ENCODE data around the gene ATP2A2.

DNA sequence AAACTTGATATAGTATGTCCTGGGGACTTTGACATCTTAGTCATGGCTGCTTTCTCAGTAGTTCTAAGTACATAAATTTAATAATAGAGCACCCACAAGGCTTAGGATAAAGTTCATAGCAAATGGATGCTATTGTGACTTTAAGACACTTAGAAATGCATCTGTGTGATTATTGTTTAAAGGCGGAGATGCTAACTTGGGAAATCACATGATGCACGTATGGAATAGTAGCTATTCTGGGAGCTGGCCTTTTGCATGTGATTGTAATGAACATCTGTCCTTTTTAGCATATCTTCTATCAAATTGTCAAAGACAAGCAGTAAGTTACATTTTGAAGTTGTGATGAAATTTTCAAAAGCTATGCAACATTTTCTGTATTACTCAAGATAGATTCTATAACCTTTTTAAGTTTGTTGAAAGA lies 46.7 kb upstream of the ATP2A2 start:
- TF ChIP-seq, protein P1, sequence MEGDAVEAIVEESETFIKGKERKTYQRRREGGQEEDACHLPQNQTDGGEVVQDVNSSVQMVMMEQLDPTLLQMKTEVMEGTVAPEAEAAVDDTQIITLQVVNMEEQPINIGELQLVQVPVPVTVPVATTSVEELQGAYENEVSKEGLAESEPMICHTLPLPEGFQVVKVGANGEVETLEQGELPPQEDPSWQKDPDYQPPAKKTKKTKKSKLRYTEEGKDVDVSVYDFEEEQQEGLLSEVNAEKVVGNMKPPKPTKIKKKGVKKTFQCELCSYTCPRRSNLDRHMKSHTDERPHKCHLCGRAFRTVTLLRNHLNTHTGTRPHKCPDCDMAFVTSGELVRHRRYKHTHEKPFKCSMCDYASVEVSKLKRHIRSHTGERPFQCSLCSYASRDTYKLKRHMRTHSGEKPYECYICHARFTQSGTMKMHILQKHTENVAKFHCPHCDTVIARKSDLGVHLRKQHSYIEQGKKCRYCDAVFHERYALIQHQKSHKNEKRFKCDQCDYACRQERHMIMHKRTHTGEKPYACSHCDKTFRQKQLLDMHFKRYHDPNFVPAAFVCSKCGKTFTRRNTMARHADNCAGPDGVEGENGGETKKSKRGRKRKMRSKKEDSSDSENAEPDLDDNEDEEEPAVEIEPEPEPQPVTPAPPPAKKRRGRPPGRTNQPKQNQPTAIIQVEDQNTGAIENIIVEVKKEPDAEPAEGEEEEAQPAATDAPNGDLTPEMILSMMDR (IDR thresholded peaks at IDR 0.05): no peak
- TF ChIP-seq POLR2A (IDR thresholded peaks at IDR 0.05): no peak

Data from right lobe of liver (tissue), 4 donors.